Measurements from ENCODE around the gene MT1H. TPM values are rescaled to one million over a fixed set of nuclear protein-coding genes. Genes with fewer than 3 reads are reported as not detected.

Gene MT1H
- total and polyA plus RNA-seq, 9 of the 15 experiments (the other 6 are each of a cell fraction or from before 2014, with no cell fraction given) = 0.13 to 0.37 TPM; not detected in 7

GRCh38 chr16:56626685-56627084 lies 42.9 kb upstream of the MT1H start (continued):
- TF ChIP-seq ZBTB40 (IDR thresholded peaks at IDR 0.05) (no peak), ZBTB40 (CRISPR knock-in tag; IDR thresholded peaks at IDR 0.05) (no peak), ZBTB26 (CRISPR knock-in tag; IDR thresholded peaks at IDR 0.05) (no peak), ZNF224 (CRISPR knock-in tag; IDR thresholded peaks at IDR 0.05) (no peak), ELF1 (tag; IDR thresholded peaks at IDR 0.05) (no peak), HNRNPL (IDR thresholded peaks at IDR 0.05; ENCODE audit: low read depth, low read length) (no peak), BRF2 (IDR thresholded peaks at IDR 0.05; ENCODE audit: borderline replicate concordance, insufficient read depth, insufficient read length) (no peak), MXI1 (IDR thresholded peaks at IDR 0.05; ENCODE audit: low read depth, low read length) (no peak), RBM15 (IDR thresholded peaks at IDR 0.05; ENCODE audit: insufficient read depth, low read length) (no peak), SRSF3 (IDR thresholded peaks at IDR 0.05; ENCODE audit: insufficient read depth, low read length) (no peak), TSC22D4 (tag; IDR thresholded peaks at IDR 0.05) (no peak), PURB (CRISPR knock-in tag; IDR thresholded peaks at IDR 0.05; ENCODE audit: low read depth) (no peak)

Measured in K562 (cell line).